ENCODE measurements around the gene TMPRSS9. TPM values are rescaled to one million over a fixed set of nuclear protein-coding genes. Genes with fewer than 3 reads are reported as not detected.

The TMPRSS9 gene
- total RNA-seq, 1 experiment from 2014 or later, result not detected

- CTCF ChIA-PET, result no interaction called here
- Histone ChIP-seq H3K36me3 (ENCODE audit: insufficient read depth, low read length, poor library complexity, severe bottlenecking) (no peaks in the 10 kb centered on the region), H3K27ac (ENCODE audit: low read depth, low read length, poor library complexity, severe bottlenecking) (no peak overlapping the region), H3K4me3 (ENCODE audit: low read depth, low read length, poor library complexity, severe bottlenecking) (no peak overlapping the region), H3K27me3 (replicated peaks; ENCODE audit: insufficient read depth, low read depth, low read length, poor library complexity) (no peaks in the 10 kb centered on the region), H3K9me3 (ENCODE audit: low read depth, low read length, poor library complexity, severe bottlenecking) (no peaks in the 10 kb centered on the region), H3K4me1 (ENCODE audit: insufficient read depth, low read length, poor library complexity, severe bottlenecking) (no peaks in the 10 kb centered on the region)
- POLR2A ChIA-PET (ENCODE audit: low non-redundant PET), result no interaction called here
- DNase-seq (ENCODE audit: low spot score), result no peak
- no TSS peak for BruUV-seq (replicated peaks)
- no peak for TF ChIP-seq EZH2 (IDR thresholded peaks at IDR 0.05; ENCODE audit: borderline replicate concordance, low read depth, low read length, poor library complexity, severe bottlenecking)
- TF ChIP-seq, protein P1, sequence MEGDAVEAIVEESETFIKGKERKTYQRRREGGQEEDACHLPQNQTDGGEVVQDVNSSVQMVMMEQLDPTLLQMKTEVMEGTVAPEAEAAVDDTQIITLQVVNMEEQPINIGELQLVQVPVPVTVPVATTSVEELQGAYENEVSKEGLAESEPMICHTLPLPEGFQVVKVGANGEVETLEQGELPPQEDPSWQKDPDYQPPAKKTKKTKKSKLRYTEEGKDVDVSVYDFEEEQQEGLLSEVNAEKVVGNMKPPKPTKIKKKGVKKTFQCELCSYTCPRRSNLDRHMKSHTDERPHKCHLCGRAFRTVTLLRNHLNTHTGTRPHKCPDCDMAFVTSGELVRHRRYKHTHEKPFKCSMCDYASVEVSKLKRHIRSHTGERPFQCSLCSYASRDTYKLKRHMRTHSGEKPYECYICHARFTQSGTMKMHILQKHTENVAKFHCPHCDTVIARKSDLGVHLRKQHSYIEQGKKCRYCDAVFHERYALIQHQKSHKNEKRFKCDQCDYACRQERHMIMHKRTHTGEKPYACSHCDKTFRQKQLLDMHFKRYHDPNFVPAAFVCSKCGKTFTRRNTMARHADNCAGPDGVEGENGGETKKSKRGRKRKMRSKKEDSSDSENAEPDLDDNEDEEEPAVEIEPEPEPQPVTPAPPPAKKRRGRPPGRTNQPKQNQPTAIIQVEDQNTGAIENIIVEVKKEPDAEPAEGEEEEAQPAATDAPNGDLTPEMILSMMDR (conservative IDR thresholded peaks at IDR 0.05; ENCODE audit: low read depth, low read length), result no peak
- intact Hi-C loops (cut with micrococcal nuclease; ENCODE audit: unreplicated experiment), result no loop called here
Measured at GRCh38 chr19:2409352-2409912, 49.4 kb downstream of the TMPRSS9 start.

DNA sequence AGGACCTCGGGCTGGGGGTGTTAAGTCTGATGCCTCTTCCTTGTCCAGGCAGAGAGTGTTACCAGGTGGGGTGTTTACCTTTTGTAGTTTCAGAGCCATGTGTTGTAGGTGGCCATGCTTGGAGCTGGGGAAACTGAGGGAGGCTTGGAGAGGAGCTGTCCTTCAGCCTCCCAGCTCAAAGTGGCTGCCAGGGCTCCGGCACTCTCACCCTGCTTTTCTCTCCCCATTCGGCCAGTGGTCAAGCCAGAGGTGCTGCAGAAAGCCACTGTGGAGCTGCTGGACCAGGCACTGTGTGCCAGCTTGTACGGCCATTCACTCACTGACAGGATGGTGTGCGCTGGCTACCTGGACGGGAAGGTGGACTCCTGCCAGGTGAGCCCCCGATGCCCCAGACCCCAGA is 50.0 kb downstream of the TMPRSS9 start:
- H3K4me3 ChIP-seq (ENCODE audit: low read depth, low read length, poor library complexity, severe bottlenecking), result no peak overlapping the region
- ChIA-PET CTCF (no interaction called here), POLR2A (ENCODE audit: low non-redundant PET) (no interaction called here)
- DNase-seq (ENCODE audit: low spot score), result no peak
- no peak for TF ChIP-seq EZH2 (IDR thresholded peaks at IDR 0.05; ENCODE audit: borderline replicate concordance, low read depth, low read length, poor library complexity, severe bottlenecking)
- TF ChIP-seq, protein P1 (conservative IDR thresholded peaks at IDR 0.05; ENCODE audit: low read depth, low read length), result no peak
- intact Hi-C loops (cut with micrococcal nuclease; ENCODE audit: unreplicated experiment), result no loop called here
- BruUV-seq (replicated peaks), result no TSS peak
- H3K9me3 ChIP-seq (ENCODE audit: low read depth, low read length, poor library complexity, severe bottlenecking), result no peaks in the 10 kb centered on the region
- no peaks in the 10 kb centered on the region for H3K36me3 ChIP-seq (ENCODE audit: insufficient read depth, low read length, poor library complexity, severe bottlenecking)
- no peak overlapping the region for H3K27ac ChIP-seq (ENCODE audit: low read depth, low read length, poor library complexity, severe bottlenecking)
- H3K27me3 ChIP-seq (replicated peaks; ENCODE audit: insufficient read depth, low read depth, low read length, poor library complexity), result no peaks in the 10 kb centered on the region
- H3K4me1 ChIP-seq (ENCODE audit: insufficient read depth, low read length, poor library complexity, severe bottlenecking), result no peaks in the 10 kb centered on the region

- DNase-seq (ENCODE audit: low spot score), result no peak
- Histone ChIP-seq H3K9me3 (ENCODE audit: low read depth, low read length, poor library complexity, severe bottlenecking) (no peaks in the 10 kb centered on the region), H3K27me3 (replicated peaks; ENCODE audit: insufficient read depth, low read depth, low read length, poor library complexity) (no peaks in the 10 kb centered on the region), H3K4me1 (ENCODE audit: insufficient read depth, low read length, poor library complexity, severe bottlenecking) (no peaks in the 10 kb centered on the region), H3K36me3 (ENCODE audit: insufficient read depth, low read length, poor library complexity, severe bottlenecking) (peaks cover 4% of the 10 kb centered on the region), H3K4me3 (ENCODE audit: low read depth, low read length, poor library complexity, severe bottlenecking) (no peak overlapping the region), H3K27ac (ENCODE audit: low read depth, low read length, poor library complexity, severe bottlenecking) (no peak overlapping the region)
- intact Hi-C loops (cut with micrococcal nuclease; ENCODE audit: unreplicated experiment), result no loop called here
- TF ChIP-seq EZH2 (IDR thresholded peaks at IDR 0.05; ENCODE audit: borderline replicate concordance, low read depth, low read length, poor library complexity, severe bottlenecking), result no peak
- TF ChIP-seq, protein P1 (conservative IDR thresholded peaks at IDR 0.05; ENCODE audit: low read depth, low read length), result no peak
- CTCF ChIA-PET, result interaction anchor here (0.6 kb wide), 1 partner anchor 256 kb away, joined by 7 read pairs; no protein-coding TSS in a partner anchor
- BruUV-seq (replicated peaks), result no TSS peak
- POLR2A ChIA-PET (ENCODE audit: low non-redundant PET), result interaction anchor here (0.6 to 0.7 kb wide), 2 partner anchors 11 to 585 kb away, joined by 3 to 14 read pairs; no protein-coding TSS in a partner anchor
Measured at GRCh38 chr19:2411709-2412108, 51.6 kb downstream of the TMPRSS9 start.
